ENCODE measurements around the gene GANAB.

GRCh38 chr11:62577046-62577714, 69.2 kb downstream of the GANAB start:
- TF ChIP-seq CTCF (conservative IDR thresholded peaks at IDR 0.05; ENCODE audit: low read depth, low read length) (no peak), EZH2 (IDR thresholded peaks at IDR 0.05; ENCODE audit: borderline replicate concordance, low read depth, low read length, poor library complexity, severe bottlenecking) (no peak)

All from A673 (cell line).